Measurements from ENCODE around the gene ESR2. TPM values are rescaled to one million over a fixed set of nuclear protein-coding genes. Genes with fewer than 3 reads are reported as not detected.

Gene ESR2
- total RNA-seq, 1 donor from 2014 or later: 0.30 TPM

- no peak for TF ChIP-seq CTCF (IDR thresholded peaks at IDR 0.05)
- Histone ChIP-seq H3K4me3 (no peak overlapping the region), H3K36me3 (peaks cover 67% of the 10 kb centered on the region), H3K27me3 (ENCODE audit: low read depth) (no peaks in the 10 kb centered on the region), H3K27ac (no peak overlapping the region), H3K4me1 (no peaks in the 10 kb centered on the region), H3K9me3 (no peaks in the 10 kb centered on the region)
- intact Hi-C loops (cut with DNase I): no loop called here
- DNase-seq (no peak), ATAC-seq (peak in 1 of 2 donors; percentile 12)
These were observed 146.9 kb downstream of the ESR2 start for GRCh38 chr14:64147126-64147790.

- DNase-seq (no peak), ATAC-seq (no peak)
- intact Hi-C loops (cut with DNase I): no loop called here
- peaks cover 89% of the 10 kb centered on the region for H3K36me3 ChIP-seq
- no peaks in the 10 kb centered on the region for H3K4me1 ChIP-seq
- no peak overlapping the region for H3K27ac ChIP-seq
- H3K4me3 ChIP-seq: no peak overlapping the region
- TF ChIP-seq CTCF (IDR thresholded peaks at IDR 0.05): no peak
- no peaks in the 10 kb centered on the region for H3K27me3 ChIP-seq (ENCODE audit: low read depth)
- no peaks in the 10 kb centered on the region for H3K9me3 ChIP-seq
These were observed 156.4 kb downstream of the ESR2 start for GRCh38 chr14:64137657-64138290.

- peaks cover 94% of the 10 kb centered on the region for H3K36me3 ChIP-seq
- no peak overlapping the region for H3K27ac ChIP-seq
- DNase-seq: no peak
- H3K4me1 ChIP-seq: no peaks in the 10 kb centered on the region
- TF ChIP-seq CTCF (IDR thresholded peaks at IDR 0.05): no peak
- H3K9me3 ChIP-seq: no peaks in the 10 kb centered on the region
- ATAC-seq: no peak
- H3K4me3 ChIP-seq: no peak overlapping the region
- intact Hi-C loops (cut with DNase I): no loop called here
- H3K27me3 ChIP-seq (ENCODE audit: low read depth): no peaks in the 10 kb centered on the region
These were observed 167.6 kb downstream of the ESR2 start for GRCh38 chr14:64126548-64126947.

GRCh38 chr14:64125270-64125669, 168.9 kb downstream of the ESR2 start:
- no peaks in the 10 kb centered on the region for H3K4me1 ChIP-seq
- peaks cover 94% of the 10 kb centered on the region for H3K36me3 ChIP-seq
- TF ChIP-seq CTCF (IDR thresholded peaks at IDR 0.05): no peak
- H3K27ac ChIP-seq: no peak overlapping the region
- DNase-seq (no peak), ATAC-seq (no peak)
- intact Hi-C loops (cut with DNase I): no loop called here
- no peaks in the 10 kb centered on the region for H3K27me3 ChIP-seq (ENCODE audit: low read depth)
- H3K9me3 ChIP-seq: no peaks in the 10 kb centered on the region
- no peak overlapping the region for H3K4me3 ChIP-seq

- no peak overlapping the region for H3K4me3 ChIP-seq
- H3K4me1 ChIP-seq: no peaks in the 10 kb centered on the region
- ATAC-seq (no peak), DNase-seq (no peak)
- intact Hi-C loops (cut with DNase I): no loop called here
- no peak for TF ChIP-seq CTCF (IDR thresholded peaks at IDR 0.05)
- no peaks in the 10 kb centered on the region for H3K27me3 ChIP-seq (ENCODE audit: low read depth)
- H3K36me3 ChIP-seq: peaks cover 91% of the 10 kb centered on the region
- H3K27ac ChIP-seq: no peak overlapping the region
- H3K9me3 ChIP-seq: no peaks in the 10 kb centered on the region
These were observed 170.8 kb downstream of the ESR2 start for GRCh38 chr14:64123241-64123822.
